ENCODE results near the gene ALDH16A1. TPM values are rescaled to one million over a fixed set of nuclear protein-coding genes. Genes with fewer than 3 reads are reported as not detected.

Gene ALDH16A1
- total and polyA plus RNA-seq, 2 of the 4 experiments (the other 2 are of a cell fraction) = 10.4 to 12.9 TPM

DNA sequence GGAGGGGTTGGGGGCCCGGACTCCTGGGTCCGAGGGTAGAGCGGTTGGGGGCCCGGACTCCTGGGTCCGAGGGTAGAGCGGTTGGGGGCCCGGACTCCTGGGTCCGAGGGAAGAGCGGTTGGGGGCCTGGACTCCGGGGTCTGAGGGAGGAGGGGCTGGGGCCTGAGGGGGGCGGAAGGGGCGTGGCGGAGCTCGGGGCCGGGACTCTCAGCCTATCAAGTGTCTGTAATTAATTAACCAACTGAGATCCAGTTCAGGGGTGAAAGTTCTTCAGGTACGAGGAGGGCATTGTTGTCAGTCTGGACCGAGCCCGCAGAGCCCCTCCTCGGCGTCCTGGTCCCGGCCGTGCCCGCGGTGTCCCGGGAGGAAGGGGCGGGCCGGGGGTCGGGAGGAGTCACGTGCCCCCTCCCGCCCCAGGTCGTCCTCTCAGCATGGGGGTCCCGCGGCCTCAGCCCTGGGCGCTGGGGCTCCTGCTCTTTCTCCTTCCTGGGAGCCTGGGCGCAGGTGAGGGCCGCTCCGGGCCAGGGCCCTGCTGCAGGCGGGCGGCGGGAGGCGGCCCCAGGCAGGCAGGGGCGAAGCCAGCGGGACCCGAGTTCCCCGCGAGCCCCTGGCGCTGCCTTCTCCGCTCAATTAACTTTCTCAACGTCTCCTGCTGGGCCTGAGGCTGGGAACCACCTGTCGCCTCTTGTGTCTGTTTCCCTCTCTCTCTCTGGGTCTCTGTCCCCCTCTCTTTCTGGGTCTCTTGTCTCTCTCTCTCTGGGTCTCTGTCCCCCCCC is 60.1 kb downstream of the ALDH16A1 start (continued):
- TF ChIP-seq, protein P1, sequence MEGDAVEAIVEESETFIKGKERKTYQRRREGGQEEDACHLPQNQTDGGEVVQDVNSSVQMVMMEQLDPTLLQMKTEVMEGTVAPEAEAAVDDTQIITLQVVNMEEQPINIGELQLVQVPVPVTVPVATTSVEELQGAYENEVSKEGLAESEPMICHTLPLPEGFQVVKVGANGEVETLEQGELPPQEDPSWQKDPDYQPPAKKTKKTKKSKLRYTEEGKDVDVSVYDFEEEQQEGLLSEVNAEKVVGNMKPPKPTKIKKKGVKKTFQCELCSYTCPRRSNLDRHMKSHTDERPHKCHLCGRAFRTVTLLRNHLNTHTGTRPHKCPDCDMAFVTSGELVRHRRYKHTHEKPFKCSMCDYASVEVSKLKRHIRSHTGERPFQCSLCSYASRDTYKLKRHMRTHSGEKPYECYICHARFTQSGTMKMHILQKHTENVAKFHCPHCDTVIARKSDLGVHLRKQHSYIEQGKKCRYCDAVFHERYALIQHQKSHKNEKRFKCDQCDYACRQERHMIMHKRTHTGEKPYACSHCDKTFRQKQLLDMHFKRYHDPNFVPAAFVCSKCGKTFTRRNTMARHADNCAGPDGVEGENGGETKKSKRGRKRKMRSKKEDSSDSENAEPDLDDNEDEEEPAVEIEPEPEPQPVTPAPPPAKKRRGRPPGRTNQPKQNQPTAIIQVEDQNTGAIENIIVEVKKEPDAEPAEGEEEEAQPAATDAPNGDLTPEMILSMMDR (conservative IDR thresholded peaks at IDR 0.05; ENCODE audit: low read depth, low read length) = no peak
- no peak for TF ChIP-seq POLR2A (IDR thresholded peaks at IDR 0.05; ENCODE audit: low read depth, low read length)

DNA sequence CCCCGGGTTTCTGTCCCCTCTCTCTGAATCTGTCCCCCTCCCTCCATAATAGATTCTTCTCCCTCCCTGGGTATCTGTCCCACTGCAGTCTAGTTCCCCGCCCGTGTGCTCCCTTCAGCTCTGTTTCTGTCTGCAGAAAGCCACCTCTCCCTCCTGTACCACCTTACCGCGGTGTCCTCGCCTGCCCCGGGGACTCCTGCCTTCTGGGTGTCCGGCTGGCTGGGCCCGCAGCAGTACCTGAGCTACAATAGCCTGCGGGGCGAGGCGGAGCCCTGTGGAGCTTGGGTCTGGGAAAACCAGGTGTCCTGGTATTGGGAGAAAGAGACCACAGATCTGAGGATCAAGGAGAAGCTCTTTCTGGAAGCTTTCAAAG is 60.7 kb downstream of the ALDH16A1 start:
- H2BK120ac ChIP-seq (ENCODE audit: low read depth, low read length) = no peak overlapping the region
- H2BK20ac ChIP-seq (ENCODE audit: low read depth, low read length) = no peak overlapping the region
- H4K20me1 ChIP-seq (ENCODE audit: insufficient read depth, low read length) = no peaks in the 10 kb centered on the region
- H3K56ac ChIP-seq (ENCODE audit: extremely low read depth, insufficient read depth, low read length) = no peak overlapping the region
- peak overlapping the region; percentile 2; the same call in 1 of the 2 replicates for H3K9ac ChIP-seq (ENCODE audit: low read depth, low read length)
- peaks cover 9% of the 10 kb centered on the region; the same call in 1 of the 2 replicates for H3K36me3 ChIP-seq (ENCODE audit: control insufficient read depth, insufficient read depth, low read length)
- no peak overlapping the region for H2BK5ac ChIP-seq (ENCODE audit: low read depth, low read length, poor library complexity, severe bottlenecking)
- 0 out of 2 replicates have a peak, but pooled peaks cover 4% of the 10 kb centered on the region for H3K9me1 ChIP-seq (ENCODE audit: insufficient read depth, low read length)
- no peak overlapping the region for H2BK15ac ChIP-seq (ENCODE audit: low read depth, low read length)
- H3K4me3 ChIP-seq (ENCODE audit: insufficient read depth, low read depth, low read length) = peak overlapping the region; percentile 3; the same call in 1 of the 2 replicates
- DNase-seq (no peak), ATAC-seq (ENCODE audit: low read depth) (no peak)
- WGBS, 2 experiments (ENCODE audit: extremely low coverage in 2 of 2, insufficient read length in 1 of 2) = 100% methylated on average over 1 of the region's 12 CpGs; no CpG with 5 or more reads in 1 of the 2 experiments
- in situ Hi-C loops (cut with MboI; ENCODE audit: low sequenced_read_pairs) (no loop called here), intact Hi-C loops (cut with micrococcal nuclease) (no loop called here), dilution Hi-C loops (cut with HindIII; ENCODE audit: low sequenced_read_pairs, unreplicated experiment) (no loop called here)
- peaks cover 5% of the 10 kb centered on the region; the same call in 1 of the 2 replicates for H3K4me1 ChIP-seq (ENCODE audit: control insufficient read depth, insufficient read depth, low read length)
- H3K79me1 ChIP-seq (ENCODE audit: low read depth in 1 of 2, low read length in 2 of 2) = peaks cover 6 to 8% of the 10 kb centered on the region in 2 experiments; a peak in 2 of 4 replicates
- H2AFZ ChIP-seq (replicated peaks; ENCODE audit: low read length, poor library complexity) = peak overlapping the region; percentile 51
- no peaks in the 10 kb centered on the region for H3K27me3 ChIP-seq (ENCODE audit: control insufficient read depth, insufficient read depth, low read length)
- CTCF ChIA-PET = no interaction called here
- H4K5ac ChIP-seq (ENCODE audit: low read depth, low read length) = no peak overlapping the region
- H3K23ac ChIP-seq (ENCODE audit: low read depth, low read length) = no peak overlapping the region
- TSS peak; percentile 55 for BruUV-seq (replicated peaks)
- H4K91ac ChIP-seq (ENCODE audit: insufficient read depth, low read depth, low read length) = no peak overlapping the region
- H2AK9ac ChIP-seq (replicated peaks; ENCODE audit: low read depth, low read length, poor library complexity) = peak overlapping the region; percentile 94
- peak overlapping the region in 1 of 2 experiments; percentile 87; a peak in 1 of 4 replicates for H4K8ac ChIP-seq (ENCODE audit: low read depth in 2 of 2, low read length in 2 of 2)
- no peak overlapping the region for H3K18ac ChIP-seq (ENCODE audit: low read depth, low read length)
- H3K27ac ChIP-seq (ENCODE audit: insufficient read depth, low read length) = no peak overlapping the region
- H3K4ac ChIP-seq (ENCODE audit: low read depth, low read length) = no peak overlapping the region
- no peaks in the 10 kb centered on the region for H3K9me3 ChIP-seq (ENCODE audit: control insufficient read depth, insufficient read depth, low read length)
- peak overlapping the region; percentile 76; the same call in 1 of the 2 replicates for H3K4me2 ChIP-seq (ENCODE audit: low read depth, low read length)
- H2AK5ac ChIP-seq (ENCODE audit: low read depth, low read length) = peak overlapping the region; percentile 28; the same call in 1 of the 2 replicates
- no peak overlapping the region for H3K14ac ChIP-seq (replicated peaks; ENCODE audit: low read depth, low read length)
- POLR2A ChIA-PET (ENCODE audit: unreplicated experiment) = interaction anchor here (1.0 kb wide), 1 partner anchor 26 kb away, joined by 3 read pairs; no protein-coding TSS in a partner anchor
- no peak for TF ChIP-seq RCOR1 (IDR thresholded peaks at IDR 0.05; ENCODE audit: insufficient replicate concordance, low read length)
- TF ChIP-seq, protein P1 (conservative IDR thresholded peaks at IDR 0.05; ENCODE audit: low read depth, low read length) = no peak
- TF ChIP-seq NFE2L2 (IDR thresholded peaks at IDR 0.05; ENCODE audit: low read depth, low read length) = no peak
- no peak for TF ChIP-seq BHLHE40 (IDR thresholded peaks at IDR 0.05; ENCODE audit: low read depth, low read length)
- TF ChIP-seq MAFK (IDR thresholded peaks at IDR 0.05; ENCODE audit: low read depth, low read length) = no peak
- TF ChIP-seq CHD1 (IDR thresholded peaks at IDR 0.05; ENCODE audit: low read depth, low read length) = no peak
- TF ChIP-seq, protein P2, sequence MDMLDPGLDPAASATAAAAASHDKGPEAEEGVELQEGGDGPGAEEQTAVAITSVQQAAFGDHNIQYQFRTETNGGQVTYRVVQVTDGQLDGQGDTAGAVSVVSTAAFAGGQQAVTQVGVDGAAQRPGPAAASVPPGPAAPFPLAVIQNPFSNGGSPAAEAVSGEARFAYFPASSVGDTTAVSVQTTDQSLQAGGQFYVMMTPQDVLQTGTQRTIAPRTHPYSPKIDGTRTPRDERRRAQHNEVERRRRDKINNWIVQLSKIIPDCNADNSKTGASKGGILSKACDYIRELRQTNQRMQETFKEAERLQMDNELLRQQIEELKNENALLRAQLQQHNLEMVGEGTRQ (IDR thresholded peaks at IDR 0.05; ENCODE audit: low read depth, low read length) = no peak
- no peak for TF ChIP-seq POLR2A (IDR thresholded peaks at IDR 0.05; ENCODE audit: low read depth, low read length)
- no peak for TF ChIP-seq MXI1 (IDR thresholded peaks at IDR 0.05; ENCODE audit: borderline replicate concordance, low read depth, low read length)
- no peak for TF ChIP-seq RFX5 (IDR thresholded peaks at IDR 0.05; ENCODE audit: low read depth, low read length)

All from IMR-90 (cell line).